Brain microvascular endothelial cell (primary cell): ENCODE results near the gene EEF1G.

Experiments
- DNase-seq: peaks from one replicate; pipeline ENCODE4 v3.0.0-alpha.2; 2020
- H3K27ac ChIP-seq: fragments of 250-450 bp; sonication (Bioruptor Pico); 2 replicates; pipeline ENCODE4 v1.5.1; 2020; ENCODE audit warnings: mild to moderate bottlenecking, moderate library complexity
- H3K27me3 ChIP-seq: fragments of 250-450 bp; sonication (Bioruptor Pico); replicated peaks from 2 replicates; pipeline ENCODE4 v1.5.1; 2020; ENCODE audit warnings: mild to moderate bottlenecking
- H3K36me3 ChIP-seq: fragments of 250-450 bp; sonication (Bioruptor Pico); replicated peaks from 2 replicates; pipeline ENCODE4 v1.5.1; 2020; ENCODE audit warnings: mild to moderate bottlenecking
- H3K4me3 ChIP-seq: 2 replicates; pipeline ENCODE4 v1.5.1; 2011; ENCODE audit warnings: low read depth, mild to moderate bottlenecking, control low read depth, low read length, moderate library complexity
- in situ Hi-C: cut with HindIII; loops from 2 replicates; pipeline ENCODE4 v1.10.0; 2017; ENCODE audit warnings: low sequenced_read_pairs, low pct_ligation_motif_present
- TF ChIP-seq, protein P1 (sequence below): IDR thresholded peaks from 2 replicates; pipeline ENCODE4 v1.5.1; 2011; ENCODE audit warnings: low read depth, mild to moderate bottlenecking, moderate library complexity, low read length, control low read depth, inconsistent platforms; ENCODE audit errors: missing control alignments

Gene EEF1G

GRCh38 chr11:62538470-62539237, 35.0 kb downstream of the EEF1G start:
- peak overlapping the region; percentile 12 for H3K4me3 ChIP-seq
- TF ChIP-seq, protein P1, sequence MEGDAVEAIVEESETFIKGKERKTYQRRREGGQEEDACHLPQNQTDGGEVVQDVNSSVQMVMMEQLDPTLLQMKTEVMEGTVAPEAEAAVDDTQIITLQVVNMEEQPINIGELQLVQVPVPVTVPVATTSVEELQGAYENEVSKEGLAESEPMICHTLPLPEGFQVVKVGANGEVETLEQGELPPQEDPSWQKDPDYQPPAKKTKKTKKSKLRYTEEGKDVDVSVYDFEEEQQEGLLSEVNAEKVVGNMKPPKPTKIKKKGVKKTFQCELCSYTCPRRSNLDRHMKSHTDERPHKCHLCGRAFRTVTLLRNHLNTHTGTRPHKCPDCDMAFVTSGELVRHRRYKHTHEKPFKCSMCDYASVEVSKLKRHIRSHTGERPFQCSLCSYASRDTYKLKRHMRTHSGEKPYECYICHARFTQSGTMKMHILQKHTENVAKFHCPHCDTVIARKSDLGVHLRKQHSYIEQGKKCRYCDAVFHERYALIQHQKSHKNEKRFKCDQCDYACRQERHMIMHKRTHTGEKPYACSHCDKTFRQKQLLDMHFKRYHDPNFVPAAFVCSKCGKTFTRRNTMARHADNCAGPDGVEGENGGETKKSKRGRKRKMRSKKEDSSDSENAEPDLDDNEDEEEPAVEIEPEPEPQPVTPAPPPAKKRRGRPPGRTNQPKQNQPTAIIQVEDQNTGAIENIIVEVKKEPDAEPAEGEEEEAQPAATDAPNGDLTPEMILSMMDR = no peak
- in situ Hi-C loops = no loop called here
- peaks cover 28% of the 10 kb centered on the region for H3K36me3 ChIP-seq
- H3K27ac ChIP-seq = no peak overlapping the region
- no peaks in the 10 kb centered on the region for H3K27me3 ChIP-seq
- no peak for DNase-seq

- no peak for DNase-seq
- peaks cover 50% of the 10 kb centered on the region for H3K36me3 ChIP-seq
- no peak overlapping the region for H3K27ac ChIP-seq
- no peak overlapping the region for H3K4me3 ChIP-seq
- TF ChIP-seq, protein P1 = no peak
- in situ Hi-C loops = no loop called here
- H3K27me3 ChIP-seq = no peaks in the 10 kb centered on the region
These were observed 37.3 kb downstream of the EEF1G start for GRCh38 chr11:62536301-62536957.

DNA sequence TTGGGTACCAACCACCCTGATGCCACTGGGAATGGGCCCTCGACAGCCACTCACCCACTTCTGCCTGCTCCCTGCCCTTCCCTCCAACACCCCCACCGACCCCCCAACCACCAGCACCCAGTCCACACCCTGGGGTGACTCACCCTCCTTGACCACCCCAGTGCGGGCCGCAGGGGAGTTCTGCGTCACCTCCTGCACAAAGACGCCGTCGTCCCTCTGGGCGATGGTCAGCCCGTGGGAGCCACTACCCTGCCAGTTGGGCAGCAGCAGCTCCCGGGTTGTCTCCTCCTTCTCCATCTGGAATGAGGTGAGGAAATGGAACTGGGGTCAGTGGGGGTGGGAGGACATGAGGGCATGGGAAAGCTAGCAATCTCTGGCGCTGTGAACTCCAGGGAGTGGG, 37.9 kb downstream of the EEF1G start:
- H3K27ac ChIP-seq = no peak overlapping the region
- H3K27me3 ChIP-seq = no peaks in the 10 kb centered on the region
- in situ Hi-C loops = no loop called here
- no peak for DNase-seq
- no peak overlapping the region for H3K4me3 ChIP-seq
- H3K36me3 ChIP-seq = peaks cover 57% of the 10 kb centered on the region
- TF ChIP-seq, protein P1 = no peak

- in situ Hi-C loops = no loop called here
- H3K27me3 ChIP-seq = no peaks in the 10 kb centered on the region
- DNase-seq = no peak
- peaks cover 63% of the 10 kb centered on the region for H3K36me3 ChIP-seq
- H3K4me3 ChIP-seq = no peak overlapping the region
- TF ChIP-seq, protein P1 = no peak
- no peak overlapping the region for H3K27ac ChIP-seq
These were observed 38.7 kb downstream of the EEF1G start for GRCh38 chr11:62534779-62535545.

DNA sequence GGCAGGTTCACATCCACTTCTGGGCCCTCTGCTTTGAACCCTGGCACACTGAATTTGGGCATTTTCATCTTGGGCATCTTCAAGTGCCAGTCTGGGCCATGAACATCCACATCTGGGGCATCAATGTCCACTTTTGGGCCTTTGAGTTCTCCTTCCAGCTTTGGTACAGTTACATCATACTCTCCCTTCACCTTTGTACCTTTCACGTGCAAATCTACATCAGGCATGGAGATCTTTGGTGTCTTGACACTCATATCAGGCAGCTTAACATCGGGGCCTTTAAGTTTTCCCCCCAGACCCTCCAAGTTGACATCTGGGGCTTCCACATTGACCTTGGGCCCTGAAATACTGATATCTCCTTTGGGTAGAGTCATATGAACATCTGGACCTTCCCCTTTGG, 41.6 kb downstream of the EEF1G start:
- H3K27ac ChIP-seq = no peak overlapping the region
- H3K27me3 ChIP-seq = no peaks in the 10 kb centered on the region
- DNase-seq = no peak
- H3K4me3 ChIP-seq = no peak overlapping the region
- TF ChIP-seq, protein P1 = no peak
- in situ Hi-C loops = no loop called here
- H3K36me3 ChIP-seq = peaks cover 83% of the 10 kb centered on the region
